GM23338 (cell line): Measurements from ENCODE around the gene CFAP74. TPM values are rescaled to one million over a fixed set of nuclear protein-coding genes. Genes with fewer than 3 reads are reported as not detected.

Experiments used
- ATAC-seq: fragments of 200-7000 bp; cut with Tn5 transposase; 3 replicates; pipeline ENCODE4 v1.9.1; 2020
- DNase-seq: peaks from one replicate; pipeline ENCODE4 v3.0.0-alpha.2; 2015; ENCODE audit warnings: low spot score
- H2AFZ ChIP-seq: fragments of 200-600 bp; sonication (generic); 2 replicates; pipeline ENCODE4 v1.8.0; 2016; ENCODE audit warnings: antibody characterized with exemption, mild to moderate bottlenecking, moderate library complexity
- H3F3A ChIP-seq: fragments of 200-600 bp; sonication (generic); replicated peaks from 2 replicates; pipeline ENCODE4 v1.8.0; 2017; ENCODE audit warnings: antibody characterized with exemption, mixed run types, low read depth
- H3K27ac ChIP-seq: fragments of 200-600 bp; sonication (generic); 2 replicates; pipeline ENCODE4 v1.6.1; 2016; ENCODE audit warnings: low read depth
- H3K27me3 ChIP-seq: fragments of 200-600 bp; sonication (generic); 2 replicates; pipeline ENCODE4 v1.8.0; 2016; ENCODE audit warnings: mild to moderate bottlenecking, mixed run types, moderate library complexity; ENCODE audit not compliant: insufficient read depth
- H3K36me3 ChIP-seq: fragments of 200-600 bp; sonication (generic); 2 replicates; pipeline ENCODE4 v1.8.0; 2016; ENCODE audit warnings: mild to moderate bottlenecking; ENCODE audit not compliant: insufficient read depth
- H3K4me1 ChIP-seq: fragments of 200-600 bp; sonication (generic); 2 replicates; pipeline ENCODE4 v1.8.0; 2016; ENCODE audit warnings: mild to moderate bottlenecking, moderate library complexity; ENCODE audit not compliant: insufficient read depth
- H3K4me2 ChIP-seq: fragments of 200-600 bp; sonication (generic); 2 replicates; pipeline ENCODE4 v1.7.1; 2017; ENCODE audit warnings: mixed run types
- H3K4me3 ChIP-seq: fragments of 200-600 bp; sonication (generic); 2 replicates; pipeline ENCODE4 v1.6.1; 2016; ENCODE audit warnings: mixed run types
- H3K79me2 ChIP-seq: fragments of 200-600 bp; sonication (generic); replicated peaks from 2 replicates; pipeline ENCODE4 v1.8.0; 2017; ENCODE audit warnings: mild to moderate bottlenecking; ENCODE audit not compliant: insufficient read depth
- H3K9me2 ChIP-seq: fragments of 200-600 bp; sonication (generic); 2 replicates; pipeline ENCODE4 v1.8.0; 2017; ENCODE audit not compliant: insufficient read depth
- H4K20me1 ChIP-seq: fragments of 200-600 bp; sonication (generic); replicated peaks from 2 replicates; pipeline ENCODE4 v1.8.0; 2017; ENCODE audit warnings: mild to moderate bottlenecking; ENCODE audit not compliant: insufficient read depth
- H3K27ac Mint-ChIP-seq: 2 replicates; pipeline ENCODE4 v1.8.0; 2020; ENCODE audit warnings: inconsistent platforms, mild to moderate bottlenecking, moderate library complexity, mixed read lengths
- H3K27me3 Mint-ChIP-seq: 3 replicates; pipeline ENCODE4 v1.8.0; 2022; ENCODE audit warnings: low read depth, mild to moderate bottlenecking, moderate library complexity, mixed read lengths, inconsistent platforms; ENCODE audit not compliant: insufficient read depth, poor library complexity
- H3K36me3 Mint-ChIP-seq: 3 replicates; pipeline ENCODE4 v1.8.0; 2021; ENCODE audit warnings: low read depth, mild to moderate bottlenecking, inconsistent platforms, moderate library complexity, mixed read lengths
- H3K4me1 Mint-ChIP-seq: 3 replicates; pipeline ENCODE4 v1.8.0; 2020; ENCODE audit warnings: mild to moderate bottlenecking, inconsistent platforms, mixed read lengths
- H3K4me3 Mint-ChIP-seq: 3 replicates; pipeline ENCODE4 v1.8.0; 2021; ENCODE audit warnings: moderate library complexity, mild to moderate bottlenecking, inconsistent platforms, mixed read lengths
- H3K9me3 Mint-ChIP-seq: 3 replicates; pipeline ENCODE4 v1.8.0; 2020; ENCODE audit warnings: moderate library complexity, mild to moderate bottlenecking, inconsistent platforms, mixed read lengths
- CREB1 ChIP-seq: fragments of 250-450 bp; sonication (Bioruptor Pico); IDR thresholded peaks from 2 replicates; pipeline ENCODE4 v1.5.0; 2020; ENCODE audit warnings: low read depth, mild to moderate bottlenecking, moderate library complexity
- CTCF ChIP-seq, 2 experiments: fragments of 200-600 bp in 1 of 2; sonication (generic) in 1 of 2; conservative IDR thresholded peaks; 2 replicates each; pipeline versions ENCODE4 v1.5.1 to v1.6.1; 2016 to 2017; ENCODE audit warnings: antibody characterized with exemption in 2 of 2, low read depth in 2 of 2, mild to moderate bottlenecking in 2 of 2, moderate library complexity in 1 of 2
- EZH2 ChIP-seq: fragments of 200-600 bp; sonication (generic); IDR thresholded peaks from one replicate; pipeline ENCODE4 v1.8.0; 2017; ENCODE audit warnings: antibody characterized with exemption, mild to moderate bottlenecking, low read depth; ENCODE audit not compliant: unreplicated experiment
- NANOG ChIP-seq: IDR thresholded peaks from 2 replicates; pipeline ENCODE4 v1.6.1; 2016; ENCODE audit warnings: antibody characterized with exemption, borderline replicate concordance
- REST ChIP-seq: IDR thresholded peaks from one replicate; pipeline ENCODE4 v1.6.1; 2018; ENCODE audit warnings: antibody characterized with exemption; ENCODE audit not compliant: unreplicated experiment
- STAT1 ChIP-seq: IDR thresholded peaks from one replicate; pipeline ENCODE4 v1.6.1; 2016; ENCODE audit warnings: antibody characterized with exemption; ENCODE audit not compliant: unreplicated experiment
- ZNF114 ChIP-seq: fragments of 250-450 bp; sonication (Bioruptor Pico); IDR thresholded peaks from 2 replicates; pipeline ENCODE4 v1.5.0; 2020; ENCODE audit warnings: mild to moderate bottlenecking, moderate library complexity
- ZNF331 ChIP-seq: fragments of 250-450 bp; sonication (Bioruptor Pico); IDR thresholded peaks from 2 replicates; pipeline ENCODE4 v1.5.0; 2020; ENCODE audit warnings: low read depth, mild to moderate bottlenecking, moderate library complexity
- ZNF462 ChIP-seq: fragments of 250-450 bp; sonication (Bioruptor Pico); IDR thresholded peaks from 2 replicates; pipeline ENCODE4 v1.5.0; 2020; ENCODE audit warnings: mild to moderate bottlenecking, moderate library complexity
- polyA plus RNA-seq: library from polyadenylated mRNA; unstranded; fragments of >200 nt; fragmentation: Nextera tagmentation; extraction: Ambion mirVana; gene quantifications from 2 replicates; pipeline ENCODE4 v1.2.1, GENCODE V29; 2016
- total RNA-seq: library from RNA; depleted of rRNA; stranded (reverse); fragments of >200 nt; shearing (Covaris generic); gene quantifications from 2 replicates; pipeline ENCODE4 v1.2.3, GENCODE V29; 2014
- TF ChIP-seq, protein P1 (sequence below): IDR thresholded peaks from 2 replicates; pipeline ENCODE4 v1.6.1; 2016; ENCODE audit warnings: antibody characterized with exemption

Gene CFAP74
- total and polyA plus RNA-seq, 2 experiments from 2014 or later: 0.21 TPM; not detected in 1

- TF ChIP-seq, protein P1, sequence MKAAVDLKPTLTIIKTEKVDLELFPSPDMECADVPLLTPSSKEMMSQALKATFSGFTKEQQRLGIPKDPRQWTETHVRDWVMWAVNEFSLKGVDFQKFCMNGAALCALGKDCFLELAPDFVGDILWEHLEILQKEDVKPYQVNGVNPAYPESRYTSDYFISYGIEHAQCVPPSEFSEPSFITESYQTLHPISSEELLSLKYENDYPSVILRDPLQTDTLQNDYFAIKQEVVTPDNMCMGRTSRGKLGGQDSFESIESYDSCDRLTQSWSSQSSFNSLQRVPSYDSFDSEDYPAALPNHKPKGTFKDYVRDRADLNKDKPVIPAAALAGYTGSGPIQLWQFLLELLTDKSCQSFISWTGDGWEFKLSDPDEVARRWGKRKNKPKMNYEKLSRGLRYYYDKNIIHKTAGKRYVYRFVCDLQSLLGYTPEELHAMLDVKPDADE: no peak
- TF ChIP-seq ZNF331 (CRISPR knock-in tag) (no peak), NANOG (no peak)
Observed at GRCh38 chr1:1981142-1981500, 22.5 kb downstream of the CFAP74 start (continued).

- H3F3A ChIP-seq: 0 out of 2 replicates have a peak, but pooled peaks cover 3% of the 10 kb centered on the region
- H3K36me3 ChIP-seq: no peaks in the 10 kb centered on the region
- H3K4me3 Mint-ChIP-seq: no peak overlapping the region
- H3K9me2 ChIP-seq: no peaks in the 10 kb centered on the region
- peaks cover 19% of the 10 kb centered on the region for H3K9me3 Mint-ChIP-seq
- no peak overlapping the region for H2AFZ ChIP-seq
- ATAC-seq (no peak), DNase-seq (no peak)
- no peaks in the 10 kb centered on the region for H3K4me1 ChIP-seq
- H3K36me3 Mint-ChIP-seq: no peaks in the 10 kb centered on the region; the same call in 2 of the 3 replicates
- no peak overlapping the region for H3K4me2 ChIP-seq
- H4K20me1 ChIP-seq: no peaks in the 10 kb centered on the region
- no peak overlapping the region for H3K27ac ChIP-seq
- H3K27ac Mint-ChIP-seq: no peak overlapping the region
- H3K79me2 ChIP-seq: no peaks in the 10 kb centered on the region
- peaks cover 11% of the 10 kb centered on the region for H3K27me3 Mint-ChIP-seq
- no peak overlapping the region for H3K4me3 ChIP-seq
- no peaks in the 10 kb centered on the region; the same call in 2 of the 3 replicates for H3K4me1 Mint-ChIP-seq
- H3K27me3 ChIP-seq: no peaks in the 10 kb centered on the region
- TF ChIP-seq, protein P1: no peak
- TF ChIP-seq ZNF331 (CRISPR knock-in tag): no peak
- no peak for TF ChIP-seq CTCF (conservative IDR thresholded peaks at IDR 0.05; ENCODE audit: low read depth in 2 of 2)
- TF ChIP-seq STAT1: no peak
- no peak for TF ChIP-seq EZH2
- TF ChIP-seq CREB1 (CRISPR knock-in tag): no peak
- TF ChIP-seq REST: no peak
- TF ChIP-seq ZNF114: no peak
- no peak for TF ChIP-seq ZNF462
Observed at GRCh38 chr1:1980467-1981141, 23.0 kb downstream of the CFAP74 start.
